Subcutaneous preadipocyte (primary cell): ENCODE results near the gene ARG1. TPM values are rescaled to one million over a fixed set of nuclear protein-coding genes. Genes with fewer than 3 reads are reported as not detected.

ENCODE experiments used
- total RNA-seq: library from RNA; depleted of rRNA; stranded (reverse); fragments of >200 nt; gene quantifications from 2 replicates; pipeline ENCODE4 v1.2.3, GENCODE V29; 2012

ARG1 gene
- total RNA-seq = not detected in 2 replicates

DNA sequence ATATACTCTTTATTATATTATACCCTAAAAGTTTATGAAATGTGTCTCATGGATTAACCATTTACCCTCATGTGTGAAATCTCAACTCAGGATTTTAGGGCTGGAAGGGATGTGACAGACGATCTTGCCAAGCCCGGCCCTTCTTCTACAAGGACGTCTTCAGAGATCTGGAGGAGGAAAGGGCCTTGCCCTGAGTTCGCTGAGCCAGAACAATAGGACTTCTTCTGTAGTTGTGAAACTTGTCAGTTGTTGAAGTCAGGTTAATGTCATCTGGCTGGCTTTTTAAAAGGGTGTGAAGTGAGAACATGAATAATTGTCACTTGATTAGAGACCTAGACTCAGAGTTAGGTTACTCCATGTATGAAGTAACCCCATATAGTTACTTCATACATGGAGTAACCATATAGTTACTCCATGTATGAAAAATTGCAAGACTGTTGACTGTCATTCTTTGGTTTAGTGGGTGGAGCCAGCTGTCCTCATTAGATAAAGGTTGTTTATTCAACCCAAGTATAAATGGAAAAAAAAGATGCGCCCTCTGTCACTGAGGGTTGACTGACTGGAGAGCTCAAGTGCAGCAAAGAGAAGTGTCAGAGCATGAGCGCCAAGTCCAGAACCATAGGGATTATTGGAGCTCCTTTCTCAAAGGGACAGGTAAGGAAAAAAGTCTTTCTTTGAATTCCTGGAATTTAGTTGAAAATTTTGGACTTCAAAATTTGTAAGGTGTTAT is at the start of gene ARG1:
Gene ARG1 (plus strand): TSS at position 541 of the 730 bp plus-strand sequence. CDS start 57 bp downstream, at position 598.

DNA sequence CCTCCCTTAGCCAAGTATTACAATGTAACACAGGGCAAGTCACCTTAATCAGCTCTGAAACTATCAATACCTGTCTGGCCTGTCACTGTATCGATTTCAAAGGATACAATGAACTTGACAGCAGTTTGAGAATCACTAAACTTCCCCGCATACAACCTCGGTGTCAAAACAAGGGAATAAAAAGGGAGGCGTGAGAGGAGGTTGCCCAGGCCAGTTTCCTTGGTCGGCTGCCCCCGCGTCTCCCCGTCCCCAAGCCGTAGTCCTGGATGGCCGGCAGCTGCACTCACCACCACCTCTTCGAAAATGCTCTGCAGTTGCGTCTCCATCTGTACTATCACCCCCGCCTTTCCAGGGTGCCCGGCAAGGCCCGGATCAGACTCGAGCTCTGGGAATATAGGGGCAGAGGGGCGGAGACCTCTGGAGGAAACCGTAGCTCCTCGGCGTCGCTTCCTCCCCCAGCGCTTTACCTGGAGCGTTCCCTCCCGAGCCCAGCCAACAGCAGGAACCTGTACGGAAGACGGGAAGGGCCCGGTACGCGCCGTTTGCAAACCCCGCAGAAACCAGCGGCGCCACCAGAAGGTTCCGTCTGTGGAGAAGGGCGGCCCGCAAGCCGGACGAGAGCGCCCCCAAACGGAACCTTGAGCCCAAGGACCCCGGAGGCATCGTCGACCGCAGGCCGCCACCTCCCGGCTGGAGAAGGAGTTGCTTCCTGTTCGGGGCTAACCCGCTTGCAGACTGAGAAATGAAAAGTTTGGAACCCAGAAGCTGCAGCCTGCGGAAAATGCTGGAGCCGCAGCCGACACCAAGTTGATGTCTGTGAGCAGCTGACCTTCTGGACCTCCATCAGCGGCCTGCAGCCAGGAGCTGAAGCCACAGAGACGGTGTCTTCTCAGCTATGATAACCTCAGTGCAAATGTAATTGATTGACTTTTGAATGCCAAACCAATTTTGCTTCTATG is 55.0 kb downstream of the ARG1 start, which contains the start of gene MED23:
Gene MED23 (minus strand): TSS at position 519 of the 959 bp plus-strand sequence. CDS start 193 bp downstream, at position 326.

Other genes with a start within 250 kb of the ARG1 start
- gene MED23, start 55.0 kb downstream of the ARG1 start, total RNA-seq = 25.0 and 31.1 TPM in 2 replicates
- under 0.01 TPM in 1 of 2 replicates, not detected in the other for gene ENPP3, start 64.1 kb downstream of the ARG1 start, total RNA-seq
- gene OR2A4, start 128.2 kb downstream of the ARG1 start, total RNA-seq = not detected in 2 replicates
- not detected in 2 replicates for gene CTAGE9, start 137.8 kb downstream of the ARG1 start, total RNA-seq
- 3.7 and 8.0 TPM in 2 replicates for gene ENPP1, start 234.8 kb downstream of the ARG1 start, total RNA-seq